Fibroblast of skin of right biceps (primary cell): ENCODE data around the gene ZCCHC24.
A peak's percentile ranks its signal among the peaks of the same experiment; 100 is the strongest.

Source experiments
- DNase-seq: peaks from one replicate; pipeline ENCODE4 v3.0.0-alpha.2; 2013

The ZCCHC24 gene

DNA sequence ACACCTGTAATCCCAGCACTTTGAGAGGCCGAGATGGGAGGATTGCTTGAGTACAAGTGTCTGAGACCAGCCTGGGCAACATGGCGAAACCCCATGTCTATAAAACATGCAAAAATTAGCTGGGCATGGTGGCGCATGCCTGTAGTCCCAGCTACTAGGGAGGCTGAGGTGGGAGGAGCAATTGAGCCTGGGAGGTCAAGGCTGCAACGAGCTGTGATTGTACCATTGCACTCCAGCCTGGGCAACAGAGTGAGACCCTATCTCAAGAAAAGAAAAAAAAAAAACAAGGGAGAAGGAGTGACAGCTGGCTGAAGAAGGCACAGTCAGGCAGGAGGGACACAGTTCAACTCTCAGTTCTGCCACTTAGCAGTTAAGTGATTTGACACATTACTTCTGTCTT lies 26.4 kb upstream of the ZCCHC24 start:
- no peak for DNase-seq

DNA sequence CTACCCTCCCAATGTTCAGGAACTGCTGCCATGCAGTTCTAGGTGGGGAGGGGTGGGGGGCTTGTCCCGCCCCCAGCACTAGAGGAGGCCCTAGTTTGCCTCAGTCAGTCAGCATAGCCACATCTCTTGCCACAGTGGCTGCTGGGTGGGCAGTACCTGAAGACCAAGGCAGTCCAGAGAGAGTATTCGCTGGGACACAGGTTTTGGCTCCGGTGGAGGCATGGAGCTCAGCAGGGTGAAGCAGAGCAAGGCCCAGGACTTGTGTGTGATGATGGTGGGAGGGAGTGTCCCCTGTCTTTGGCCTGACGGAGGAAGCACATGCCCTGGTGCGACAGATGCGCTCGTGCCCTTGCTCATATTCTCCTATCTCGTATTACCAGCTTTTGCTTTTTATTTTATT lies 24.7 kb upstream of the ZCCHC24 start:
- no peak for DNase-seq

DNA sequence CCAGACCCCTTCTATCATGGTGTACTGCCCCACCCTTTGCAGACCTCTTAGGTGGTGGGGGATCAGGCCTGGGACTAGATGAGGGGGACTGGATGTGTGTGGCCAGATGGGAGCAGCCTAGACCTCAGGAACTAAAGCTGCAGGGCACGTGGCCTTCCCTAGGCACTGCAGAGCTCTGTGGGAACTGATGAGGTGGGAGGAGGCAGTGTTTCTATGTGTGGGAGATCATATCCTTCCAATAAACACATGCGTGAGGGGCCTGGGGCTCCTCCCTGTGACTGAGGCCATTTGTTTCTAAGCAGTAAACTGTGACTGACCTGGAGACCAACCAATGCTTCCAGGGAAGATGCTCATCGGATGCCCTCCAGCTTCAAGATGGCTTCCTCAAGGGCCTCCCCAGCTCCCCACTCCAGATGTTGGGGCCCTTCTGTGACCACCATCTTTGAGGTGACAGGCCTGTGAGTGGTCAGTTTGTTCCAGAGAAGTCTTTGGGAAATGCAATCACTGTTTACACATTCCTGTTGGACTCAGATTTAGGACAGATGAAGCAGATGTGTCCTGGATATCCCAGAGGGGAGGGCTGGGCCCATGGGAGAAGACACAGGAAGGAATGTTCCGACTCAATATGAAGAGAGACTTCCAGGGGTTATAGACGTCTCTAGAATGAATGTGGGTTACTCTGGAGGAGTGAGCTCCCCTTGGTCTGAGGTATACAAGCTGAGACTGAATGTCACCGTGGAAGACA lies 23.6 kb upstream of the ZCCHC24 start:
- DNase-seq = no peak

DNA sequence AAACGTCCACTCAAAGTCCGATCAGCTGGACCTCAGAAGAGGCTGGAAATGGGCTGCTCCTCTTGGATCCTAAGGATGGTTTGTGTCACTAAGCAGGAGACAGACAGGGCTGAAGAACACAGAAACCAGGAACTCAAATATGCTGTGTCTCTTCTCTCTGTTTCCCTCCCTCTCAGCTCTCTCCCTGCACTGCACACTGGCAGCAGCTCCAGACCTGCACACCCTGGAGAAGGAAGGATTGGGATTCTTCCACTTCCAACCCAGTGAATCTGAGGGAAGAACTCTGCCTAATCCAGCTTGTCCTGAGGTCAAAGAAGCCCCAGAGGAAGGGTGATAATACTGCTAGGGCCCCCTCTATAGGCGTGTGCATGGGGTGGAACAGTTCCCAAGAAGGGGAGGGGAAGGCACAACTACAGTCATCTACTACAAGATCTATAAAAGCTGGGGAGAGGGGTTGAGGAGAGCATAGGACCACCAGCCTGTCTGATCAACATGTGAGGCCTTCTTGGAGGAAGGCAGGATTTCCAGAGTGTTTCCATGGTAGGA lies 22.7 kb upstream of the ZCCHC24 start:
- DNase-seq = no peak

DNA sequence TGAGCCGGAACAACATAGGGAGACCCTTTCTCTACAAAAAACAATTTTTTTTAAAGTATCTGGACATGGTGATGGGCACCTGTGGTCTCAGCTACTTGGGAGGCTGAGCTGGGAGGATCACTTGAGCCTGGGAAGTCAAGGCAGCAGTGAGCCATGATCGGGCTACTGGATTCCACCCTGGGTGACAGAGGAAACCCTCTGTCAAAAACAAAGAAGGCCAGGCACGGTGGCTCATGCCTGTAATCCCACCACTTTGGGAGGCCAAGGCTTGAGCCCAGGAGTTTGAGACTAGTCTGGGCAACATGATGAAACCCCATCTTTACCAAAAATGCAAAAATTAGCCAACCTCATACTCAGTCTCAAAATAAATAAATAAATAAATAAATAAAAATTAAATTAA lies 19.9 kb upstream of the ZCCHC24 start:
- DNase-seq = no peak

DNA sequence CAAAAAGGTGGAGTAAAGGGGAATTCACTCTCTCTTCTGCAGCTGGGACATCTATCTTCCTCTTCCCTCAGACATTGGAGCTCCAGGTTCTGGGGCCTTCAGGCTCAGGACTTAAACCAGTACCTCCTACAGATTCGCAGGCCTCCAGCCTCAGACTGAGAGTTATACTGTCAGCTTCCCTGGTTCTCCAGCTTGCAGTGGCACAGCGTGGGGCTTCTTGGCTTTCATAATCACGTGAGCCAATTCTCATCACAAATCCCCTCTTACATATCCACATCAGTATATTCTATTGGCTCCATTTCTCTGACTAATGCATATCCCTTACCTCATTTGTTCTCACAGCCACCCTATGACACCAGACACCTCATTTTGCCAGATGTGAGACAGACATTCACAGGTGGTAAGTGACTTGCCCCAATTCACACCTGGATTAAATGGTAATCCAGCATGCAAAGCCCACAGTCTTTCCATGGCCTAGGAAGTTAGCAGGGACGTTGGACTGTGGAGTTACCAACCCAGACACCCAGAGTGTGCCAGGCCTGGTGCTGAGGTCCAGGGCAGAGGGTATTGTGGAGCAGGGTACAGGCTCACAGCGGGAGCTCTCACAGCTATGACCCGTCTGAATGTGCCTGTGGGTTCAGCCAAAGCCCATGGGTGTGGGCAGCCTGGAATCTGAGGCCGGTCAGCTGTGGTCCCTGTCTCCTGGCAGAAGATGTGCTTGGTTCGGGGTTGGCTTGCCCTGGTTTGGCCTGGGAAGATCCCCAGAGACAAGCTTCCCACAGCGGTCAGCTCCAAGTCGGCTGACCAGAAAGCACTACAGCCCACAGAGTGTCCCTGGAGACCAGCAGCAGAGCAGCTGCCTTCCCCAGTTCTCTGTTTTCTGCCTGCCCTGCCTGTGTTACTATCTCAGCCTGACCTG lies 18.4 kb upstream of the ZCCHC24 start:
- DNase-seq = no peak

DNA sequence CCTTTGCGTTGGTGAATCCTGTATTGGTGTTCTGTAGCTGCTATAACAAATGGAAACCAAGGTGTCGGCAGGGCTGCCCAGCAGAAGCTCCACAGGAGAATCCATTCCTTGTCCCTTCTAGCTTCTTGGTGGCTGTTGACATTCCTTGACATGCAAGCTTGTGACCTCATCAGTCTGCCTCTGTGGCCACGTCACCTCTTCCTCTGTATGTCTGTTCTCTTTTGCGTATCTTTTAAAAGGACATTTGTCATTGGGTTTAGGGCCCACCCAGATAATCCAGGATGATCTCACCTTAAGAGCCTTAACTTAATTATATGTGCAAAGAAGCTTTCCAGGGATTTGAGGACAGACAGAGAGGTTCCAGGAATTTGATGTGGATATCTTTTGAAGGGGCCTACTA lies 15.3 kb upstream of the ZCCHC24 start:
- DNase-seq = no peak

DNA sequence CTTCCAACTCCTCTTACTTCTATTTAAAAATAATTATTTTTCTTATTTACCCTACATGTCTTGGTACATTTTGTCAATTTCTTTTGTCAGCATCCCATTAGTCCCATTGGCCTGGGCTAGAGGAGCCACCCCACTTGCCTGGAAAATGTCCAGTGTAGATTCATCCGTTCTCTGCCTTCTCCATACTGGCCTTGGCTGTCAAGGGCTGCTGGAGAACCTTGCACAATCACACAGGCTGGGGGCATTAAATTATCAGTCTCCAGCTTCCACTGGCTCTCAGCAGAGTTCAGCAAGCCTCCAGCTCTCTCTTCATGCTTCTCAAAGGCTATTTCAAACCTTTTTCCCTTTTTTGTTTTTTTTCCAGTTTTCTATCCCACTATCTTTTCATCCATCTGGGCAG lies 13.8 kb upstream of the ZCCHC24 start:
- DNase-seq = no peak

DNA sequence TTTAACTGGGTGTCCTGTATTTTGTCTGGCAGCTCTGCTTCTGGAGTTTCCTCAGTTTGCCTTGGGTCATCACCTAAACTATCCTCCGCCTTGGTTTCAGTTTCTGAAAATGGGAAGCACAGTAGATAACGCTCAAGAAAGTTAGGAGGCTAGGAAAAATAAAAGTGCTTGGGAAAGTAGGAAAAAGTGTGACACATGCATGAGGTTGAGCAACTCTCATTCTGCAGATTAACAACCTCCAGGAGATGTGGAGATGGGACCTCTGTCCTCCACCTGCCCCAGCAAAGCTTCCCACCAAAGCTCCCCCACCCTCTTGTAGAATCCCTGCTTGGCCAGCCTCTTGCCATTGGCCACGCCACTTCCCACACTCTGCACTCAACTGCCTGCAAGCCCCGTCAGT lies 13.1 kb upstream of the ZCCHC24 start:
- DNase-seq = no peak

DNA sequence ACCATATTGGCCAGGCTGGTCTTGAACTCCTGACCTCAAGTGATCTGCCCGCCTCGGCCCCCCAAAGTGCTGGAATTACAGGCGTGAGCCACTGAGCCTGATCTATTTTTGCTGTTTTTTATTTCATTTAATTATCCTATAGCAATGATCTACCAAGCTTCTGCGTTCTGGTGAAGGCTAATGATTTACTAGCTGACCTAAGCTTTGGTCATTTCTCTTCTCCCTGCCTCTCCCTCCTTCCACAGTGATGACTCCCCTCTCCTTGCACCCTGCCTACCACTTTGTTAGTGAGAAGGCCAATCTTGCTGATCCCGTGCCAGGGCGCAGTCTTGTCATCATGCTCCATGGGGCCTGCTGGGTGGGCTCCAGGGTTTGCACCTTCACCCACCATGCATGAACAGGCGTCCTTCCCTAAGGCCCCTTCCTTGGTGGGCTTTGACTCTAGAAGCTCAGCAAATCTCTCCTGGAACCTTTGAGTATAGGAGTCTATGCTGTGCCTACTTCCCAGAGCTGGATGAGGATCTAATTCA lies 11.9 kb upstream of the ZCCHC24 start:
- DNase-seq = no peak

DNA sequence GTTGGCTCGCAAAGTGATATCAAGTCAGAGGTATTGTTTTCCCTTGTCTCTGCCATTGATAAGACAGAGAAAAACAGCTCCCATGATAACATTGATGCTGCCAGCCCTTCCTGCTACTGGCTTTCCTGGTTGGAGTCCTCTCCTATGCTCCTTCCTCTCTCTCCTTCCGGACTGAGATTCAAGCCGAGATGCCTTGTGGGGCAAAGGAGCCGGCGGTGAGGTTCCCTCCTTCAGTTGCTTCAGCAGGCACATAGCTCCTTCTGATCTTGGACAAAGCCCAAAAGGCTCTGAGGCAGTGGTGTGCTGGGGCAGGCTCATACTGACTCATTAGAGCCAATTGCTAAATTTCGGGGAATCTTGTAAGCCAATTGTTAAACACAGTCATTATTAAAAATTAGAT lies 8.8 kb upstream of the ZCCHC24 start:
- DNase-seq = peak; percentile 70

DNA sequence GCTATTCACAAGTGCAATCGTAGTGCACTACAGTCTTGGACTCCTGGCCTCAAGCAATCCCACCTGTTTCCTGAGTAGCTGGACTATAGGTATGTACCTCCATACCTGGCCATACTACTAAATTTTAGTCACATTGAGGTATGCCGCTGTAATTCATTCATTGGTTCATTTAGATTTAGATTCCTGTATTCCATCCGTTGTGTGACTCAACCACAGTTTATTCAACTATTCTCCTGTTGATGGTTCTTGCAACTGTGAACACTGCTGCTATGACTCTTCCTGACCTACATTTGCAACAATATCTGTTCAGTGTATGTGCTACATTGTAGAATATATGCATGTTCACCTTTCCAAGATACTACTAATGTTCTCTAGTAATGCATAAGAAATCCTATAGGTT lies 8.0 kb upstream of the ZCCHC24 start:
- no peak for DNase-seq

DNA sequence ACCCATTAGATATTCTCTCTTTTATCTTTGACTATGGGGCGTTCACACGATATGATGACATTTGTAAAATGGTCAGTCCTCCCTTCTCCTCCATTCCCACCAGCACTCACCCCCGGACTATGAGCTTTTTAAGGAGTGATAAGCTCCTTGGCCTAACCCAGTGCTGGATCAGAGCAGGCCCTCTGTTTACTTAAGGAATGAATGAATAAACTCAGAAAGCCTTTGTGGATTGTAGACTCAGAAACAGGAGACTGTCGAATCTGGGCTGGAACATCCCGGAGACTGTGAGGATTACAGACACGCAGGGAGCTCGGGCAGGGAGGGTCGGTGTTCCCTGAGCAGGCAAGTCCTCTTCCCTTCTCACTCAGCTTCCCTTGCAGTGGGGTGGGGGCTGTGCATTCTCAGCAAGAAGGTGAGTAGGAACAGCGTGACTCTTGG lies 6.8 kb upstream of the ZCCHC24 start:
- no peak for DNase-seq

DNA sequence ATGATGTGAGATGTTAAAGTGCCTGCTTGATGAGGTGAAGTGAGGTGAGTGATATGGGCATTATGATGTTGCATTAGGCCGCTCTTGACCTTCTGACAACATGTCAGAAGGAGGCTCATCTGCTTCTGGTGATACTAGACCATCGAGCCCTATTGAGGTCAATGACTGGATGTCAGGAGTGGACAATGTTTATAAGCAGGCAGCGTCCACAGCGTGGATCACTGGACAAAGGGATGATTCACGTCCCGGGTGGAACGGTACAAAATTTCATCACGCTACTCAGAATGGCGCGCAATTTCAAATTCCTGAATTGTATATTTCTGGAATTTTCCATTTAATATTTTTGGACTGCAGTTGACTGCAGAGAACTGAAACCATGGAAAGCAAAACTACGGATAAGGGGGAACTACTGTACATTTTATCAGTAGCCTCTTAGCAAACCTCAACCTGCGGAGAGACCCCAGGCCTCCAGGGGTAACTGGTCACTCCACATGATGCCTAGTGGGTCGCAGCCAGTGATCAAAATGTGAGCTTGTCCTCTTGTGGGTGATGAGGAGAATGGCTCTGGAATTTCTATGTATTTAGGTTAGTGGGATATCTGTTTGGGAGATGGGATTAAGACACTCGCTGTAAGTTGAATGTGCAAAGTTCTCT lies 5.7 kb upstream of the ZCCHC24 start:
- DNase-seq = no peak

DNA sequence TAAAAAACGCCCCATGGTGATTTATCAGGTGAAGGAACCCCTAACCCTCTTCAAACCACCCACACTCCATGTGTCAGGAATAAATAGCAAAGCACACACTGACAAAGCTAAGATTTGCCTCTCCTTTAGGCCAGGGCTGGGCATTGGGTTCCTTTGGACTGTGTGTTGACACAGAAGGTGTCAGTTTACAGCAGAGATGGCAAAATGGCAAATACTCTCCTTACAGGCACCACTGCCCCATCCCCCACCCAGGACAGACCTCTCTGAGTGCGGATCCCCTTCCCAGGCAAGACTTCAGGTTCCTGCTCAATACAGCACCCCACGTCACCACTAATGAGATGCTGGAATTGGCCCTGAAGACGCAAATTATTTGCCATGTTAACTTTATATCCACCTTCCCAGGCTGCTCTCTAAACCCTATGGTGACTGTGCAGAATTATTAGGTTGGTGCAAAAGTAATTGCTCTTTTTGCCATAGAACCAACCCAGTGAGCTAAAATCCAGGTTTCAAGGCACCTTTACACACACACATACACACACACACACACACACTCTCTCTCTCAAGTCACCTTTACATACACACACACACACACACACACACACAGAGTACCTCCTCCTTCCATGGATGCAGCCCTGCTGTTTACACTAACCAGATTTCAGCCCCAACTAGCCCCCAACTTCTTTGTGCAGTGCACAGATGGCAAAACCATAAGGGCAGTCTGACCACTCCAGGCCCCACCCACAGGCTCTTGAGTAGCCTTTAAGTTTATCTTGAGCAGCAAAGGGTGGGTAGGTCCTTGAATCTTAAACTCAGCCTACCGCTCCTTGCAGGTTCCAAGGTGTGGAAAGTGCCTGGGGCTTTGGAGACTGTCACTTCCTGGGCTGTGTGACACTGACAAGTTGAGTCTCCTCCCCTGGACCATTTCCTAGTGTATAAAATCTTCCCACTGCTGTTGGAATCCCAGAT lies 4.0 kb upstream of the ZCCHC24 start:
- DNase-seq = no peak

DNA sequence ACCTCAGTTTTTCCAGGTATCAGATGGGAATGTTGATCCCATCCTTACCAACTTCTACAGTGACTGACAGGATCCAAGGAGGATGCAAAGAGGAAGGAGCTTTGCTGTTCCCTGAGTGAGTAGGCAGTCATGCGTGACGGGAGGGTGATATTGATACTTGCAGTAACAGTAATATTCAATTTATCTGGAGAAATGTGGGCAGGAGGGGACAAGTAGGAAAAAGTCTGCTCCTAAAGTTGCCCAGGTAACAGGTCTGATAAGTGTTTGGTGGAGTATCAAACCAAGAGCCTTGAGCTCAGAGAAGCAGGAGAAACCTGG lies 3.3 kb upstream of the ZCCHC24 start:
- DNase-seq = no peak

DNA sequence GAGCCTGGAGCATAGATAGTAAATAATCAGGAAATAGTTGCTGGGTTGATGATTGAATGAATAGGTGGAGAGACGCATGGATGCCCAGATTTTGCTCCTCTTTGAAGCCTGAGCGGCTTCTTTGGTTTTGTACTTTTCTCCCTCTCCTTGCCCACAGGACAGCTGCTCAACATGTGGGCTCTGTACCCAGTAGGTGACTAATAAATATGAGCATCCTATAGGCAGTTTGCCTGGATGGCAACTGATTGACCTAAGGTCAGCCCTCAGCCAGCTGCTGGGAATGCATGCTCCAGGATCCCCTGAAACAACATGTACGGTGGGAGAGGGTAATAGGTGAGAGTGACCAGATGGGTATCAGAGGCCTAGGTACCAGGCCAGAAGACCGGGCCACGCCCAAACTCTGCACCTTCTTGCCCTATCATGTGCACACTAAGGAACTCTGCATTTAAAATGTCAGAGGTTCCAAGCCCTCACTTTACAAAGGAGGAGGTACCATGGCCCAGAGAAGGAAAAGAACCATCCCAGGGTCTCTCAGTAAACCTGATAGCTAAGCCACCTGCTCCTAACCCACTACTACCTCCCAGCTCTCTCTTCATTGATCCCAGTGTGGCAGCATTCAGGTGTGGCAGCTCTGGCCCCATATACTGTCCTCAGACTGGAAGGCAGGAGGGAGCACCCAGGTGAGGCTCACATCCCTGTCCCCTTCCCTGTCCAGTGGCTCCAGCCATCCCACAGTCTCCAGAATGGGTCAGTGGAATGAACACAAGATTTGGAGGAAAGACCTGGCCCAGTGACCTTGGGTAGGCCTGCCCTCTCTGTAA lies 2.7 kb upstream of the ZCCHC24 start:
- no peak for DNase-seq

DNA sequence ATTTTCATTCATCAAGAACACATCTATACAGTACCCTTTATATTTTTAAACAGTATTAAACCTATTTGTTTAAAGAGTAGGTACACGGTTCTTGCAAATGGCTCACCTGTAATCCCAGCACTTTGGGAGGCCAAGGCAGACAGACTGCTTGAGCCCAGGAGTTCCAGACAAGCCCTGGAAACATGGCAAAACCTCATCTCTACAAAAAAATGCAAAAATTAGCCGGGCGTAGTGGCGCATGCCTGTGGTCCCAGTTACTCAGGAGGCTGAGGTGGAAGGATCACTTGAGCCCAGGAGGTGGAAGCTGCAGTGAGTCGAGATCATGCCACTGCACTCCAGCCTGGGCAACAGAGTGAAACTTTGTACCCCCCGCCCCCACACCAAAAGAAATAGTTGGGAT lies 1.8 kb upstream of the ZCCHC24 start:
- DNase-seq = peak; percentile 37

DNA sequence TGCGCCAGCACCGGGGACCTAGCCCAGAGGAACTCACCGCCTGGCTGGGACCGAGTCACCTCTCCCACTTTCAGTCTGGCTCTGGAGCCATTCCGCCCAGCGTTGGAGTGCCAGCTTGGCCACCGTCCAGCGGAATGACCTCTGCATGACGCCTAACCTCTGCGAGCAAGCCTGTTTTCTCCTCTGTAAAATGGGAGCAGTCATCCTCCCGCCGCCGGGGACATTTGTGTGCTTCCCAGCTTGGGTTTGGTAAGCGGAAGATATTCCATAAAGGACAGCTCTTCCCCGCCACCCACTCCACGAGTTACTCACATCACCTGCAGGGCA lies 1.3 kb upstream of the ZCCHC24 start:
- no peak for DNase-seq

DNA sequence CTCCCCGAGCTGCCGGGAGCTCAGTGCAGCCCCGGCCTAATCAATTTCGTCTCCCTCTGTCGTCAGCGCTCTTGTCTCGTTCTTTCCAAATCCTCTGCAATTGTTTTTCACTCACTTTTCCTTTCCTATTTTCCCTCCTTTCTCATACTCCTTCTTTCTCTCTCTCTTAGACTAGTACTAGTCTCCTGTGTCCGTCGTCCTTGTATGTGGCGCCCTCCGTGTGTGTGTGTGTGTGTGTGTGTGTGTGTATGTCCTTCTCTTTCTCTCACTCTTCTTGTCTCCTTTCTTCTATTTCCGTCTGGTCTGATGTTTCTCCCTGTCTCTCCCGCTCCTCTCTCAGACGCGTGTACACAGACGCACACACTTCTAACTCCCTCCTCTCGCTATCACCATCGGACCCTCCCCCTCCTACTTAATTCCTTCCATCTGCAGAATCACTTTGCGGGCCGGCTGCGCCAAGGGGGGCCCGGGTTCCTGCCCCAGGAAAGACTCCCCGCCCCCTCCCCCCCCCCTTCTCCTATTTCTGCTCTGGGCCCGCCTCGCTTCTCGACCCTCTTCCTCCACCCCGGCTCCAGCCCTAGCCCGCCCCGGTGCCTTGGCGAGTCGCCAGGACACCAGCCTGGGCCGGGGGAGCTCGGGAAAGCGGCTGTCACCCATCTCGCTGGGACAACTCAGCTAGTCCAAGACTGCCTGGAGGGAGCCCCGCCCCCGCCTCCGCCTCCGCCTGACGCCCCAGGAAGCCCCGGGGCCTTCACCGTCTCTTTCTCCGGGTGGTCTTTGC lies 743 bp upstream of the ZCCHC24 start:
- DNase-seq = peak; percentile 86
